ENCODE measurements around the gene FCRL3.

DNA sequence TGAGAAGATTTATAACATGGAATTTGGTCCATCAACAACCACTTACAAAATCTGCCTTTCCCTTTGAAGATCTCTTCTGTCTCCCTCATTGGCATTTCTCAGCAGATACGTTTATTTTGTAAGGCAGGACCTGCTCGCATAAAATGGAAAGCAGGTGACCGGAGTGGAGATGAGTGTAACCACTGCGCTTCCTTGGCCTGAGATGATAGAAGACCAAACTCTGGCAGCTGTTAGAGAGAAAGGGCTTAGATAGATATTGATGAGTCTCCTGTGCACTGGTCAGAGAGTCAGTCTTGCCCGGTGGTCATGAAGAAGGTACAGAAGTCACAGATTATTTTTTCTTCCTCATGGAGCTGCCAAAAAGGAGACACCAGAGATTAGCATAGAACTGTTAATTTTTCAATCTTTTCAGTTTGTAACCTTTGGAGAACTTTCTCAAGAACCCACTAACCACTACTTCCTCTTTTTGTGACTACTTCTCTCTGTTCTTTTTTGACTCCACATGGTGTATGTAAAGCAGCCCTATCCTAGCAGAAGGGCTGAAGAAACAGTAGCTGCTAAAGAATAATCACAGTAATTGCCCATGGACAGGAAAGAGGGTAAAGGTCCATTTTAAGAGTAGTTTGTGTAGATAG, 47.6 kb downstream of the FCRL3 start:
- TF ChIP-seq CTCF (conservative IDR thresholded peaks at IDR 0.05; ENCODE audit: low read depth, low read length): no peak
- no peak for TF ChIP-seq EZH2 (IDR thresholded peaks at IDR 0.05; ENCODE audit: low read length, unreplicated experiment)
- no peak for TF ChIP-seq EZH2phosphoT487 (IDR thresholded peaks at IDR 0.05; ENCODE audit: borderline replicate concordance, low read length)
